HEK293 (cell line): ENCODE data around the gene C12orf56.
"Not testable (repeated sequence)": the region's sequence is repeated elsewhere in the genome, so short reads cannot be mapped to it uniquely, and the experiment has no call there.

Experiments used
- CTCF ChIA-PET: fragments of 350-600 bp; formaldehyde crosslinking; extraction: SDS; loops from one replicate; lab custom pipeline; 2021; ENCODE audit warnings: antibody characterized with exemption; lab: Yijun Ruan, JAX
- POLR2A ChIA-PET: fragments of 300-600 bp; formaldehyde crosslinking; extraction: SDS; loops from one replicate; lab custom pipeline; 2020; ENCODE audit warnings: antibody characterized with exemption, inconsistent platforms; lab: Yijun Ruan, JAX
- H3K27ac ChIP-seq: fragments of 200-500 bp; sonication (Bioruptor generic); 2 replicates; pipeline ENCODE4 v1.5.1; 2014; ENCODE audit warnings: low read depth, low read length, control low read depth, inconsistent platforms; ENCODE audit errors: extremely low read depth
- H3K36me3 ChIP-seq, 2 experiments: fragments of 200-500 bp in 1 of 2; sonication (Bioruptor generic) in 1 of 2; 1 replicate in 1 of 2; 2 replicates in 1 of 2; pipeline ENCODE4 v1.5.1; 2014 to 2017; ENCODE audit warnings: inconsistent platforms in 2 of 2, low read length in 2 of 2; ENCODE audit not compliant: control insufficient read depth in 2 of 2, insufficient read depth in 1 of 2
- H3K4me1 ChIP-seq: fragments of 200-500 bp; sonication (Bioruptor generic); 2 replicates; pipeline ENCODE4 v1.5.1; 2014; ENCODE audit warnings: mild to moderate bottlenecking, low read length, inconsistent platforms; ENCODE audit not compliant: control insufficient read depth, insufficient read depth
- H3K4me3 ChIP-seq: 2 replicates; pipeline ENCODE4 v1.5.1; 2011; ENCODE audit warnings: low read depth, mild to moderate bottlenecking, control low read depth, low read length, moderate library complexity
- H3K9me3 ChIP-seq: fragments of 200-500 bp; sonication (Bioruptor generic); 2 replicates; pipeline ENCODE4 v1.5.1; 2014; ENCODE audit warnings: low read depth, low read length, inconsistent platforms; ENCODE audit not compliant: control insufficient read depth, insufficient read depth
- BCL11B ChIP-seq: fragments of 450-650 bp; formaldehyde crosslinking; IDR thresholded peaks from 2 replicates; pipeline ENCODE4 v1.5.1; 2016; ENCODE audit warnings: low read depth, missing biosample characterization, missing genetic modification characterization
- GLIS2 ChIP-seq: fragments of 450-650 bp; formaldehyde crosslinking; IDR thresholded peaks from 2 replicates; pipeline ENCODE4 v1.5.1; 2016; ENCODE audit warnings: missing biosample characterization, missing genetic modification characterization
- OVOL3 ChIP-seq: fragments of 450-650 bp; formaldehyde crosslinking; IDR thresholded peaks from 2 replicates; pipeline ENCODE4 v1.5.1; 2016; ENCODE audit warnings: missing biosample characterization, missing genetic modification characterization
- TRIM28 ChIP-seq: IDR thresholded peaks from 2 replicates; pipeline ENCODE4 v1.6.1; 2011; ENCODE audit warnings: low read length, control low read depth, borderline replicate concordance
- YY2 ChIP-seq: fragments of 450-650 bp; formaldehyde crosslinking; IDR thresholded peaks from 2 replicates; pipeline ENCODE4 v1.5.1; 2016; ENCODE audit warnings: missing biosample characterization, missing genetic modification characterization
- ZBTB17 ChIP-seq: fragments of 450-650 bp; formaldehyde crosslinking; IDR thresholded peaks from 2 replicates; pipeline ENCODE4 v1.5.1; 2016; ENCODE audit warnings: missing biosample characterization, missing genetic modification characterization
- ZBTB7A ChIP-seq: fragments of 450-650 bp; formaldehyde crosslinking; IDR thresholded peaks from 2 replicates; pipeline ENCODE4 v1.5.1; 2016; ENCODE audit warnings: low read depth, missing biosample characterization, missing genetic modification characterization
- ZNF239 ChIP-seq: fragments of 450-650 bp; formaldehyde crosslinking; IDR thresholded peaks from 2 replicates; pipeline ENCODE4 v1.5.1; 2016; ENCODE audit warnings: missing biosample characterization, missing genetic modification characterization
- ZNF341 ChIP-seq: fragments of 450-650 bp; formaldehyde crosslinking; IDR thresholded peaks from 2 replicates; pipeline ENCODE4; 2016; ENCODE audit warnings: low read depth, missing biosample characterization, missing genetic modification characterization
- ZNF350 ChIP-seq: fragments of 450-650 bp; formaldehyde crosslinking; IDR thresholded peaks from 2 replicates; pipeline ENCODE4 v1.5.0; 2017; ENCODE audit warnings: missing biosample characterization, mild to moderate bottlenecking, missing genetic modification characterization
- ZNF354C ChIP-seq: fragments of 450-650 bp; formaldehyde crosslinking; IDR thresholded peaks from 2 replicates; pipeline ENCODE4 v1.5.1; 2016; ENCODE audit warnings: missing biosample characterization, missing genetic modification characterization, low read depth, borderline replicate concordance
- ZNF416 ChIP-seq: fragments of 450-650 bp; formaldehyde crosslinking; IDR thresholded peaks from 2 replicates; pipeline ENCODE4 v1.5.1; 2016; ENCODE audit warnings: missing biosample characterization, missing genetic modification characterization
- ZNF510 ChIP-seq: fragments of 450-650 bp; formaldehyde crosslinking; IDR thresholded peaks from 2 replicates; pipeline ENCODE4 v1.5.1; 2018; ENCODE audit warnings: mild to moderate bottlenecking, missing genetic modification characterization, missing biosample characterization; ENCODE audit not compliant: insufficient replicate concordance
- ZNF549 ChIP-seq: fragments of 450-650 bp; IDR thresholded peaks from 2 replicates; pipeline ENCODE4 v1.5.1; 2018; ENCODE audit warnings: missing biosample characterization, missing genetic modification characterization, mild to moderate bottlenecking, inconsistent platforms, moderate library complexity
- ZNF555 ChIP-seq: fragments of 450-650 bp; formaldehyde crosslinking; conservative IDR thresholded peaks from 2 replicates; pipeline ENCODE4 v1.5.1; 2017; ENCODE audit warnings: missing biosample characterization, mild to moderate bottlenecking, missing genetic modification characterization, inconsistent platforms
- ZNF560 ChIP-seq: fragments of 450-650 bp; formaldehyde crosslinking; IDR thresholded peaks from 2 replicates; pipeline ENCODE4 v1.5.1; 2017; ENCODE audit warnings: missing biosample characterization, missing genetic modification characterization, borderline replicate concordance
- ZNF561 ChIP-seq: fragments of 450-650 bp; IDR thresholded peaks from 2 replicates; pipeline ENCODE4 v1.5.1; 2018; ENCODE audit warnings: missing biosample characterization, missing genetic modification characterization, borderline replicate concordance
- ZNF585B ChIP-seq: fragments of 450-650 bp; formaldehyde crosslinking; IDR thresholded peaks from 2 replicates; pipeline ENCODE4 v1.5.1; 2016; ENCODE audit warnings: missing biosample characterization, missing genetic modification characterization
- ZNF600 ChIP-seq: fragments of 450-650 bp; formaldehyde crosslinking; IDR thresholded peaks from 2 replicates; pipeline ENCODE4 v1.5.1; 2016; ENCODE audit warnings: missing biosample characterization, missing genetic modification characterization
- ZNF624 ChIP-seq: fragments of 450-650 bp; formaldehyde crosslinking; IDR thresholded peaks from 2 replicates; pipeline ENCODE4 v1.5.1; 2017; ENCODE audit warnings: missing biosample characterization, missing genetic modification characterization
- ZNF670 ChIP-seq: fragments of 450-650 bp; formaldehyde crosslinking; IDR thresholded peaks from 2 replicates; pipeline ENCODE4 v1.5.1; 2016; ENCODE audit warnings: missing biosample characterization, missing genetic modification characterization, low read depth
- TF ChIP-seq, protein P1 (sequence below): fragments of 450-650 bp; formaldehyde crosslinking; IDR thresholded peaks from 2 replicates; pipeline ENCODE4 v1.5.1; 2016; ENCODE audit warnings: missing biosample characterization, missing genetic modification characterization, low read depth
- TF ChIP-seq, protein P2 (sequence below): fragments of 450-650 bp; formaldehyde crosslinking; IDR thresholded peaks from 2 replicates; pipeline ENCODE4 v1.5.1; 2017; ENCODE audit warnings: missing biosample characterization, mild to moderate bottlenecking, missing genetic modification characterization, moderate library complexity
- TF ChIP-seq, protein P3 (sequence below): fragments of 450-650 bp; formaldehyde crosslinking; IDR thresholded peaks from 2 replicates; pipeline ENCODE4 v1.5.1; 2016; ENCODE audit warnings: missing biosample characterization, missing genetic modification characterization

C12orf56 gene

DNA sequence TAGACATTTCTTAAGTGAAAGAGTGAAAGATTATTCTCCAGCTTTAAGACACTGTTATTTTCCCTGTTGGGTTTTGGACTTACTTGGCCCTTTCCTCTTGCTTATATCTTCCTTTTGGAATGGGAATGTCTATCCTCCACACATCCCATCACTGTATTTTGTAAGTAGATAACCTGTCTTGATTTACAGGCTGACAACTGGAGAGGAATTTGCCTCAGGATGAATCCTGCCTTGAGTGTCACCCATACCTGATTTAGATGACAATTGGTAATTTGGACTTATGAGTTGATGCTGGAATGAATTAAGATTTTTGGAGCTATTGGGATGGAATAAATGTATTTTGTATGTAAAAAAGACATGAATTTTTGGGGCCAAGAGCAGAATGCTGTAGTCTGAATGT is 94.3 kb downstream of the C12orf56 start (continued):
- TF ChIP-seq ZNF510 (tag by site-specific recombination) (no peak), ZNF670 (tag by site-specific recombination) (no peak), TRIM28 (no peak), ZNF341 (no peak), ZNF350 (tag by site-specific recombination) (no peak), YY2 (tag by site-specific recombination) (no peak)
- TF ChIP-seq, protein P1, sequence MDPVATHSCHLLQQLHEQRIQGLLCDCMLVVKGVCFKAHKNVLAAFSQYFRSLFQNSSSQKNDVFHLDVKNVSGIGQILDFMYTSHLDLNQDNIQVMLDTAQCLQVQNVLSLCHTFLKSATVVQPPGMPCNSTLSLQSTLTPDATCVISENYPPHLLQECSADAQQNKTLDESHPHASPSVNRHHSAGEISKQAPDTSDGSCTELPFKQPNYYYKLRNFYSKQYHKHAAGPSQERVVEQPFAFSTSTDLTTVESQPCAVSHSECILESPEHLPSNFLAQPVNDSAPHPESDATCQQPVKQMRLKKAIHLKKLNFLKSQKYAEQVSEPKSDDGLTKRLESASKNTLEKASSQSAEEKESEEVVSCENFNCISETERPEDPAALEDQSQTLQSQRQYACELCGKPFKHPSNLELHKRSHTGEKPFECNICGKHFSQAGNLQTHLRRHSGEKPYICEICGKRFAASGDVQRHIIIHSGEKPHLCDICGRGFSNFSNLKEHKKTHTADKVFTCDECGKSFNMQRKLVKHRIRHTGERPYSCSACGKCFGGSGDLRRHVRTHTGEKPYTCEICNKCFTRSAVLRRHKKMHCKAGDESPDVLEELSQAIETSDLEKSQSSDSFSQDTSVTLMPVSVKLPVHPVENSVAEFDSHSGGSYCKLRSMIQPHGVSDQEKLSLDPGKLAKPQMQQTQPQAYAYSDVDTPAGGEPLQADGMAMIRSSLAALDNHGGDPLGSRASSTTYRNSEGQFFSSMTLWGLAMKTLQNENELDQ: no peak
- TF ChIP-seq, all 188 proteins: peak for 0

DNA sequence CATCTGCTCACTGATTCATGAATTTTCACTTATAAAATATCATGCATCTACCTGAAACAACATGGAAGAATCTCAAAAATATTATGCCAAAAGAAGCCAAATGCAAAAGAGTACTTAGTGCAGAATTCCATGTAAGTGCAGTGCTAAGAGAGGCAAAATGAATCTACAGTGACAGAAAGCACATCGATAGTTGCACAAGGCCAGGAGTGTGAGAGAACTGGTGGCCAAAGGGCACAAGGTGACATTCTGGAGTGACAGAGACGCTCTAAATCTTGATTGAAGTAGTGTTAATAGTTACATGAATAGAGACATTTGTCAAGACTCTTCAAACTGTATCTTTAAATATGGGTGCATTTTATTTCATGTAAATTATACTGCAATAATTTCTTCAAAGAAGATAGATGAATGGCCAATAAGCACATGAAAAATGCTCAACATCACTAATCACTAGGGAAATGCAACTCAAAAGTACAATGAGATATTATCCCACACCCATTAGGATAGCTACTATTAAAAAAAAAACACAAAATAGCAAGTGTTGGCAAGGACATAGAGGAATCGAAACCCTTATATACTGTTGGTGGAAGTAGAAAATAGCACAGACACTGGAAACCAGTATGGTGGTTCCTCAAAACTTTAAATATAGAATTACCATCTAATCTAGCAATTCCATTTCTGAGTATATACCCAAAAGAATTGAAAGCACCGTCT is 96.7 kb downstream of the C12orf56 start:
- no peak overlapping the region for H3K4me3 ChIP-seq
- H3K36me3 ChIP-seq: no peaks in the 10 kb centered on the region
- ChIA-PET CTCF (interaction anchor here (0.6 kb wide), 3 partner anchors 11 to 422 kb away, joined by 3 read pairs; no protein-coding TSS in a partner anchor), POLR2A (no interaction called here)
- TF ChIP-seq GLIS2: no peak
- TF ChIP-seq, protein P2, sequence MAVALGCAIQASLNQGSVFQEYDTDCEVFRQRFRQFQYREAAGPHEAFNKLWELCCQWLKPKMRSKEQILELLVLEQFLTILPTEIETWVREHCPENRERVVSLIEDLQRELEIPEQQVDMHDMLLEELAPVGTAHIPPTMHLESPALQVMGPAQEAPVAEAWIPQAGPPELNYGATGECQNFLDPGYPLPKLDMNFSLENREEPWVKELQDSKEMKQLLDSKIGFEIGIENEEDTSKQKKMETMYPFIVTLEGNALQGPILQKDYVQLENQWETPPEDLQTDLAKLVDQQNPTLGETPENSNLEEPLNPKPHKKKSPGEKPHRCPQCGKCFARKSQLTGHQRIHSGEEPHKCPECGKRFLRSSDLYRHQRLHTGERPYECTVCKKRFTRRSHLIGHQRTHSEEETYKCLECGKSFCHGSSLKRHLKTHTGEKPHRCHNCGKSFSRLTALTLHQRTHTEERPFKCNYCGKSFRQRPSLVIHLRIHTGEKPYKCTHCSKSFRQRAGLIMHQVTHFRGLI: no peak
- no peak for TF ChIP-seq ZNF239 (tag by site-specific recombination)
- no peak for TF ChIP-seq OVOL3 (tag by site-specific recombination)
- no peak for TF ChIP-seq ZNF600 (tag by site-specific recombination)
- no peak for TF ChIP-seq ZBTB17 (tag by site-specific recombination)
- no peak for TF ChIP-seq ZNF549
- no peak for TF ChIP-seq ZNF416 (tag by site-specific recombination)
- TF ChIP-seq BCL11B (tag by site-specific recombination): no peak
- TF ChIP-seq ZNF561: no peak
- no peak for TF ChIP-seq ZNF555 (tag by site-specific recombination)
- TF ChIP-seq ZNF585B: no peak
- TF ChIP-seq, protein P3, sequence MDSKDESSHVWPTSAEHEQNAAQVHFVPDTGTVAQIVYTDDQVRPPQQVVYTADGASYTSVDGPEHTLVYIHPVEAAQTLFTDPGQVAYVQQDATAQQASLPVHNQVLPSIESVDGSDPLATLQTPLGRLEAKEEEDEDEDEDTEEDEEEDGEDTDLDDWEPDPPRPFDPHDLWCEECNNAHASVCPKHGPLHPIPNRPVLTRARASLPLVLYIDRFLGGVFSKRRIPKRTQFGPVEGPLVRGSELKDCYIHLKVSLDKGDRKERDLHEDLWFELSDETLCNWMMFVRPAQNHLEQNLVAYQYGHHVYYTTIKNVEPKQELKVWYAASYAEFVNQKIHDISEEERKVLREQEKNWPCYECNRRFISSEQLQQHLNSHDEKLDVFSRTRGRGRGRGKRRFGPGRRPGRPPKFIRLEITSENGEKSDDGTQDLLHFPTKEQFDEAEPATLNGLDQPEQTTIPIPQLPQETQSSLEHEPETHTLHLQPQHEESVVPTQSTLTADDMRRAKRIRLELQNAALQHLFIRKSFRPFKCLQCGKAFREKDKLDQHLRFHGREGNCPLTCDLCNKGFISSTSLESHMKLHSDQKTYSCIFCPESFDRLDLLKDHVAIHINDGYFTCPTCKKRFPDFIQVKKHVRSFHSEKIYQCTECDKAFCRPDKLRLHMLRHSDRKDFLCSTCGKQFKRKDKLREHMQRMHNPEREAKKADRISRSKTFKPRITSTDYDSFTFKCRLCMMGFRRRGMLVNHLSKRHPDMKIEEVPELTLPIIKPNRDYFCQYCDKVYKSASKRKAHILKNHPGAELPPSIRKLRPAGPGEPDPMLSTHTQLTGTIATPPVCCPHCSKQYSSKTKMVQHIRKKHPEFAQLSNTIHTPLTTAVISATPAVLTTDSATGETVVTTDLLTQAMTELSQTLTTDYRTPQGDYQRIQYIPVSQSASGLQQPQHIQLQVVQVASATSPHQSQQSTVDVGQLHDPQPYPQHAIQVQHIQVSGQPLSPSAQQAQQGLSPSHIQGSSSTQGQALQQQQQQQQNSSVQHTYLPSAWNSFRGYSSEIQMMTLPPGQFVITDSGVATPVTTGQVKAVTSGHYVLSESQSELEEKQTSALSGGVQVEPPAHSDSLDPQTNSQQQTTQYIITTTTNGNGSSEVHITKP: no peak
- no peak for TF ChIP-seq ZBTB7A (tag by site-specific recombination)
- no peak for TF ChIP-seq ZNF560 (tag by site-specific recombination)
- TF ChIP-seq ZNF624 (tag by site-specific recombination): no peak
- no peak for TF ChIP-seq ZNF354C
- TF ChIP-seq, all 188 proteins: peak for 0
- Histone ChIP-seq H3K9me3 (no peaks in the 10 kb centered on the region), H3K27ac (no peak overlapping the region), H3K4me1 (no peaks in the 10 kb centered on the region)

DNA sequence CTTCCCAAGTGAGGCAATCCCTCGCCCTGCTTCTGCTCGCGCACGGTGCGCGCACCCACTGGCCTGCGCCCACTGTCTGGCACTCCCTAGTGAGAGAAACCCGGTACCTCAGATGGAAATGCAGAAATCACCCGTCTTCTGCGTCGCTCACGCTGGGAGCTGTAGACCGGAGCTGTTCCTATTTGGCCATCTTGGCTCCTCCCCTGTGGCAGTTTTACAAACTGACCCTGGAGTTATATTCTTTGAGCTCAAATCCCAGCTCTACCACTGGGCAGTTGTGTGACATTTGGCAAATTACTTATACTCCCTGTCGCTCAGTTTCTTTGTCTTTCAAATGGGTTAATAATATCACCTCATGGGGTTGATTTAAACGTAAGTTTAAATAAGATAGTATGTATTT is 97.4 kb downstream of the C12orf56 start:
- H3K36me3 ChIP-seq, H3K27ac ChIP-seq, H3K4me3 ChIP-seq, H3K9me3 ChIP-seq, POLR2A ChIA-PET, H3K4me1 ChIP-seq: not testable (repeated sequence)
- CTCF ChIA-PET: interaction anchor here (0.6 kb wide), 1 partner anchor 423 kb away, joined by 3 read pairs; no protein-coding TSS in a partner anchor
